GM21717 (cell line): ENCODE data around the gene GNAO1.

Experiments
- ATAC-seq: cut with Tn5 transposase; IDR thresholded peaks from one replicate; pipeline ENCODE4 v1.9.1; 2021; ENCODE audit warnings: mild to moderate bottlenecking, moderate library complexity; ENCODE audit not compliant: unreplicated experiment

GNAO1 gene

DNA sequence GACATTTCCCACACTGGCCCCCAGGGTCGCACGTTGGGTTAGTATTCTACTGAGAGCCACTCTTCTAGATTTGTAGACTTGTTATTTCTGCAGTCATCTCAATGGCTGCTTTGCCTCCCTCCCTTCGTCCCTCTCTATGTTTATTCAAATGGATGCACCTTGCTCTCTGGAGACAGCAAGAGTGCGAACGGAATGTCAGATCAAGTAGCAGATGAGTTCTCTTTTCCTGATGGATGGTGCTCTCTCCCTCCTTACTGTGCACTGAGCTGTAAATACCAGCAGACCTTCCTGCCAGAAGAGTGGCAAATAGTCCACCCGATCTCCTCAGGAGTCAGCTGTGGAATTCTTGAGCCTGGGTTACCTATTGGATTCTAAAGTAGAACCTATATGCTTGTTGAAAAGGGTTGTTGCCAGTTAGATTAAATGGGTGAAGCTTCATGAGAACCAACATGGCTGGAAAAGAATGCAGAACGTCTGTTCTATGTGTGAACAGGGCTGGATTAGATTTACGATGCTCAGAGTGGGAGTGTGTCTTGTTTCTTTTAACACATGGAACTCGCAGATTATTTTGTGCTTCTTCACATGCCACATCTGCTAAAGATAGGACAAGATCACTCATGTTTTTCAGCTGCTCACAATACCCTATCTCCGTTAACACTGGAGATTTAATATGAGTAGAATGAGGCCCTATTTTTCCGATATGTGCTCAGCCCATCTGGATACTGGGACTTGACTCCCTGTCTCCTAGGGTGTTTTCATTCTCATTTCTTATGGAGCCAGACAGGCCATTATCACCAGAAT is 6.1 kb downstream of the GNAO1 start:
- ATAC-seq = no peak

DNA sequence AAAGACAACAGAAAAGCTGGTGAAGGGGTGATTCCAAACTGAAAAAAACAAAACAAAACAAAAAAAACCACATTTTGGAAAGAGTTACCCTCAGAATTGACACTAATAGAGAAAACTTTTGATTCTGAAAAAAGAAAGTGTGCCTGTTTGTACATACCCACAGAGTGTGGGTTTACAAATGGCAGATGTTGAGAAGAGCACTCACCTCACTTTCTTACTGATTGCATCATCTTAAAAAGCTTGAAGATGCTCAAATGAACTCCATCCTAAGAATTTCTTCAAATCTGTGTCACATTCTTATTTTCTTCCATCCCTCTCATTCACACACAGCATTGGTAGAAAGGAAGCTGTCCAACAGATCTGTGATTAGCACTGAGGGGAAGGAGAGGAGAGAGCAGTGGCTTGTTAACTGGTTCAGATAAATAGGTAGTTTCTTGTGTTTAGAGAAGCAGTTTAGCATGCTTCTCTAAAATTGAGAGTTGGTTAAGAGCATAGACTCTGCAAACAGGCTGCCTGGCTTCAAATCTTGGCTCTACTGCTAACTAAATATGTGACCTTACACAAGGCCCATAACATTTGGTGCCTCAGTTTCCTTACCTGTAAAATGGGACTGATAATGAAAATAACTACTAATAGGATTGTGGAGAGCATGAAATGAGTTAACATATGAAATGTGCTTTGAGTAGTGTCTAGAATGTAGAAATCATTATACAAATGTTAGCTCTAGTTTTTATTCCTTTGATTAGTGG is 6.9 kb downstream of the GNAO1 start:
- ATAC-seq = no peak

DNA sequence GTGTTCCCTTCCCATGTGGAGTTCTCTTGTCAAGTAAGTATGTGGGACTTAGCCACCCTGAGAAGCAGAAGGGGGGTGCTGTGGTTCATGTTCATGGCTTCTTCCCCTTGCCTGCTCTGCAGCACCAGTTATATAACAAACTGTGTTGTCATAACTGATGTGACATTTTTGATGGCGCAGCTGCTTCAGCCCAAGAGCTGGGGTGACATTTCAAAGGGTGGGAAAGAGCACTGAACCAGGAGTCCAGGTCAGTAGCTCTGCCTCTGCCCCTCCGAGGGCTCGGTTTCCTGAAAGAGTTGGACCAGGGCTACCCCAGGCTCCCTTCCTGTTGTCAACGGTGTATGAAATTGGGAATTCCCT is 7.4 kb downstream of the GNAO1 start:
- no peak for ATAC-seq

DNA sequence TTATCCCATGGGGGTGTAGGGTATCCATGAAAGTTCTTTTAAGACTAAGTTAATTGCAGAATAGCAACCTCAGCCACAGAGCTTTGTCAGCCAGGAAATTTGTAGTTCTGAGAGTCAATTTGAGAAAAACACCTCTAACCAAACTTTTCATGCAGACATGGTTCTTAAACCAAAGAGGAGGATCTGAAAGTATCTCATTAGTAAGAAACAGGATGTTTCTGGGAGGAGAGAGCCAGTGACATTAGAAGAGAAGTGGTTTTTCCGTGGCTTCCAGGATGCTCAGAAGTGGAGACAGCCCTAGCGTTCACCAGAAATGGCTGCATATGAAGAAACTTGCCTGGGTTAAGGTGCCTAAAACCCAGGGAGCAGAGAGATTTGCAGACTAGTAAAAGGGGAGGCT is 7.9 kb downstream of the GNAO1 start:
- peak; percentile 61 for ATAC-seq

DNA sequence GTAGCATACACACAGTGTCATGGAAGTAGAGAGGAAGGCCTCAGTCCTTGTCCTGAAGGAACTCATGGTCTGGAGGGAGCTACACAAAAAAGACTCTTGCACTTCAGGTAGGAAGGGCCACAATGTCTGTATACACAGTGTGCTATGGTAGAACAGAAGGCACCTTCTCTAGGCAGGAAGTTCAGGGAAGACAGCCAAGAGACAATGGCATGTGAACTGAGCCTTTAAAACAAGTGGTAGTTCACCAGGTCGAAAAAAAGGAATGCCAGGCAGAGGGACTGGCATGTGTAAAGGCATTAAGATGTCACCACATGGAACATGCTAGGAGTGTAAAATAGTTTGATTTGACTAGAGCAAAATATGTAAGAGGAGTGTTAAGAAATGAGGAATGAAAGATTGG is 9.7 kb downstream of the GNAO1 start:
- ATAC-seq = no peak

- ATAC-seq = no peak
Observed at GRCh38 chr16:56202036-56202435, 10.7 kb downstream of the GNAO1 start.

GRCh38 chr16:56203052-56203451 is 11.8 kb downstream of the GNAO1 start:
- ATAC-seq = peak; percentile 61

DNA sequence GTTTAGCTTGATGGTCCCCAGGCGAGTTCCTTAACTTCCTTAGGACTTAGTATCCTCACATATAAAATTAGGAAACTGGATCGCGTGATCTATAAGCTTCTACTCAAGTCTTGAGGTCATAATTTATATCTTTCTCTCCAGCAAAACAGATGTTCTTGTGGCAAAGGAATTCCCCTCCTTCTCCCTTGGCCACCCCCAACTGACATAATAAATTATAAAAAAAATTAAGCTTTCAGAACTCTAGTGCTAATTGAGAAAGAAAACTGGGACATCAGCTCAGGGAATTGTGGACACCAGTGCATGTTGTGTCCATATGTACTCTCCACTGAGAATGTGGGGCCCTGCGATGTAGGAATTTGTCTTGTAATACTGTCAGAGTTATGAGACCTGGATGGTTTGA is 13.5 kb downstream of the GNAO1 start:
- no peak for ATAC-seq

DNA sequence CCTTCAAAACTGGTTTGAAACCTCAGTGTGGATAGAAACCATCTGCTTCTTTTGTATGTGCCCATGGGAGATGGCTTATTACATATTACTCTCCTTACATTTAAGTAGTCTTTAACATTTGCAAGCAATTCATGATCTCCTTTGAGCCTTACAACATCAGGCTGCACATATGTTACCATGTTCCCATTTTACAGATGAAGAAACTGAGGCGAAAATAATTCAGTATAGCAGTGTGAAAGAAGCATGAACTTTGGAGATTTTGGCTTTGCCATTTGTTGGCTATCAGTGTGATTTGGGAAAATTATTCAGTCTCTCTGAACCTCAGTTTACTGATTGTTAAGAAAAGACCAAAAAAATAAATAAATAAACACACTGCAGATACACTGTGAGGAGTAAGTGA is 15.7 kb downstream of the GNAO1 start:
- no peak for ATAC-seq

- ATAC-seq = no peak
Observed at GRCh38 chr16:56207421-56207820, 16.1 kb downstream of the GNAO1 start.

DNA sequence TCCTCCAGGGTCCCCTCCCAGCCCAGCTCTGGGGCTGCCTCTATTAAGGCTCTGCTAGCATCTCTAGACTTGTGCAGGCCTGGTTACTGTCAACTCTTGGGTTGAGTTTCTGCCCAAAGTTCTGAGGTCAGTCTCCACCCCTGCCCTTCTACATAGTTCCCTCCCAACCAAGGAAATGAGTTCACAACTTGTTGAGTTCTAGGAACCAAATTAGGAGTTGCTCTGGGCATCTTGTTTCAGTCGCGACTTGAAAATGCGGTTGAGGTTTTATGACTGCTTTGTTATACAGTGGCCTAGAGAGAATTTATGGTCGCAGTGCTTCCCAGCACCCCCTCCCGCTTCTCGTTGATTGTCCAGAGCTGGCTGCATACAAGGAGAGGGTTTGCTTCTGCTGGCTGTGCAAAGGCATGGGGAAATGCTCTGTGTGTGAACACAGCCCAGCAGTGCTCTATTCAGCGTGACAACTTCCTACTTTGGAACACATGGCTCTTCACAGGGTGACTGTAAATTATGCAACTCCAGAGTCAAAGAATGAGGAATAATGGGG is 20.2 kb downstream of the GNAO1 start:
- no peak for ATAC-seq

GRCh38 chr16:56212144-56212543 is 20.9 kb downstream of the GNAO1 start:
- no peak for ATAC-seq

GRCh38 chr16:56221995-56222394 is 30.7 kb downstream of the GNAO1 start:
- no peak for ATAC-seq

GRCh38 chr16:56222474-56222997 is 31.2 kb downstream of the GNAO1 start:
- ATAC-seq = no peak

- no peak for ATAC-seq
Observed at GRCh38 chr16:56225017-56225742, 33.9 kb downstream of the GNAO1 start.

GRCh38 chr16:56226187-56226586 is 34.9 kb downstream of the GNAO1 start:
- no peak for ATAC-seq

DNA sequence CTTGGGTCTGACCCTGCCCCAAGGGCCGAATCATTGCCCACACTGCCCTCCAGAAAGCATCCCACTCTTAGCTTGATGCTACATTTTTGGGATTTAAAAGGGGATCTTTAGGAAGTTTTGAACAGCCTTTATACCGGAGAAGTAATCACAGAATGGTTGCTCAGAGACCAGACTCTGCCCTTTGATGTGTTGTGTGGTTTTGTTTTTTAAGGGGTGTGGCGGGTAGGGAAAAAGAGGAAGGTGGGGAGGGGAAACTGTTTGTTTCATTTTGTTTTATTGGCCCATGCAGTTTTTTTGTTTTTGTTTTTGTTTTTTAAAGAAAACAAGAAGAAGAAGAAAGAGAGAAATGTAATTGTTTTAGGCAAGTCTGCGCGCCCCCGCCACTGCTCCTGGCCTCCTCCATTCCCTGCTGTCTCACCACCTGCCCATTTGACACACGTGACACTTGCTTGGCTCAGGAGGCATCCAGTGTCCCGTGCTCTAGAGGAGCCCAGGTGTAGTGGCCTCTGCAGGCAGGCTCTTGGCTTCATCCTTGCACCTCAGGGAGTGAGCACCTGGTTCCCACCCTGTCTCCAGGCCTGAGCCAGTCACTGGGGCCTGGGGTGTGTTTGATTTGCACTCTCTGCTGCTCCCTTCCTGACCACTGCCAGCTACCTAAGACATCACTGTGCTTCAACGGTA is 35.7 kb downstream of the GNAO1 start:
- no peak for ATAC-seq

- ATAC-seq = no peak
Observed at GRCh38 chr16:56227936-56228335, 36.6 kb downstream of the GNAO1 start.

DNA sequence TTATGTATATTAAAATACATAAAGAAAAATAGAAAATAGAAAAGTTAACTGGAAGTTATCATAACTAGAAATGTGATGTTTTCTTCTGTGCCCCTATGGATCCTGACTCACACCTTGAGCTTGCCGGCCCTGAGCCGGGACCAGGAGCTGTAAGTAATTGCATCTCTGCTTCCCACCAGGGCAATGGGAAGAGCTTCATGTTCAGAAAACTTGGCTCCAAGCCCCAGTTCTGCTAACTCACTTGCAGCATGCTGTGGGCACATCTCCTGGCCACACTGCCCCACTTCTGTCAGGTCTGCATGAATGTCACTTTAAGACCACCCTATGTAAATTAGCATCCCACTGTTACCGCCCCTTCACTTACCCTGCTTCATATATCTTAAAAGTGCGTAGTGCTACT is 37.2 kb downstream of the GNAO1 start:
- ATAC-seq = no peak

GRCh38 chr16:56233795-56234566 is 42.7 kb downstream of the GNAO1 start:
- no peak for ATAC-seq
